ENCODE results near the gene KCTD19. TPM values are rescaled to one million over a fixed set of nuclear protein-coding genes. Genes with fewer than 3 reads are reported as not detected.

The KCTD19 gene
- total RNA-seq, 1 donor from 2014 or later = not detected

DNA sequence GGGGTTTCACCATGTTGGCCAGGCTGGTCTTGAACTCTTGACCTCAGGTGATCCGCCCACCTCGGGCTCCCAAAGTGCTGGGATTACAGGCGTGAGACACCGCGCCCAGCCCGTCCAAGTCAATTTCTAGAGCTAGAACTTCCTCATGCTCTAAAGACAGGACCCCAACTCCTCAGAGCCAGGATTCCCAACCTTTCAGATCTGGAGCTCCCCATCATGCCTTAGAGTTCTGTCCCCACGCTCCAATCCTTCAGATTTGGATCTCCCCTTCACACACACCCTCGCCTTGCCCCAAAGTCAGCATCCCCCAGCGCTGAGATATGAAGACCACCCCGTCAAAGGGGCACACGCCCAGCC is 448 bp downstream of the KCTD19 start:
- no peak for DNase-seq (ENCODE audit: low read depth)

DNA sequence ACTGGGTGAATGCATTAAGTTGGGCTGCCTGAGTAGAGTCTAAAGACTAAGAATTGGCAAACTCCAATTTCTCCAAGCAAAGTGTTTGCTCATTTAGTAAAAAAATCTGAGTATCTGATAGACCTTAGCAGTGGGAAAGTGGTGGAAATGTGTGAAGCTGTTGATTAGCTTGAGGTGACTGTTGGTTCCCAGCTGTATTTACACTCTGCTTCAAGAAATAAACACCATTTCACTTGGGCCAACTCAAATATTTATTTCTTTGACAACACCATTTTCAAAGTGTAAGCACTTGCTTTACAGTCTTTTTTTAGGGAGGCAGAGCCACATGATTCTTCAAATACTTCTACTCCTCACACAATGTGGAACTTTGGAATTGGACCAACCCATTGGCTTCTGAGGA is 8.7 kb downstream of the KCTD19 start:
- no peak for DNase-seq (ENCODE audit: low read depth)

DNA sequence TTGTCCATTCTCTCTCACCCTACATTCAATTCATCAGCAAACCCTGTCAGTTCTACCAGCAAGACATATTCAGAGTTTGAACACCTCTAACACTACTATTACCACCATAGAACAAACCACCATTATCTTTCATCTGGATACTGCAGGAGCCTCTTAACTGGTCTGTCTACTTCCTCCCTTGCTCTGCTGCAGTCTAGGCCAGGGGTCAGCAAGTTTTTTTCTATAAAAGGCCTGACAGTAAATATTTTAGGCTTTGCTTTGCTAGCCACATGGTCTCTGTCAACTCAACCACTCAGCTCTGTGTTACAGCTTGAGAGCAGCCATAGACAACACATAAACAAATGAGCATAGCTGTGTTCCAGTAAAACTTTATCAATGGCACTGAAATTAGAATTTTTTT is 13.8 kb downstream of the KCTD19 start:
- peak; percentile 6 for DNase-seq (ENCODE audit: low read depth)

DNA sequence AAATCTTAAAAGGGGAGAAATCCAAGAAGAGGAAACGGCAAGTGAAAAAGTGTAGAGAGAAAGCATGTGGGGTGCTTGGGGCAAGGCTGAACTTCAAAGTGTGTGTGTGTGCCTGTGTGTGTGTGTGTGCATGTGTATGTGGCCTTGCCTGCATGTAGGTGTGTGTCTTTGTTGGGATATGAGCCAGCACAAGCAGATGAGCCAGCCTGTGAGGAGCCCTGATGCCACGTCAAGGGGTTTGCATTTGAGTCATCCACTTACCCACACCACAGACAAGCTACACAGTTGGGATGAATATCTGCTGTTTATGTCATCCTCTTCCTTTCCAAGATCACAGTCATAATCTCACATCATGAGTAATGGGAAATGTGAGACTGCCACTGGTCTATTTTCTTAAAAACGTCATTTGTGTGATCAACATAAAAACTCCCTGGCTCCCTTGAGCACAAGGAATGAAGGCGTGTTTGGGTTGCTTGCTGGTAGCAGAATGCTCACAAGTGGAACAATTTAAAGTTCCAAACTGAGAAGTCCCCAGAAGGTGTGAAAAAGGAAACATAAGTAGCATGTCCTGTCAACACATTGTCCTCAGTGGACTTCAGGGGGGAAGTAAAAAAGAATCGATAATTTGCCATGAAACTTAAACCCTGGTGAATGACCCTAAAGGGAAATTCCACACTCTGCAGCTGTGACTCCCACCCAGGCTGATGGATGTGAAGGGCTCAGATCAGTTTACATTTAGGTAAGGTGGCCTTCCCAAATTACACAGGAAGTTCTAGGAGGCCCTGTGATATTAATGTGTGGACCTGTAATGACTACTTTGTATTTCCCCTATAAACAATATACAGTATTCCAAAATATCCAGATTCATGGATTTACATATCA is 14.7 kb downstream of the KCTD19 start:
- DNase-seq (ENCODE audit: low read depth) = peak; percentile 93

DNA sequence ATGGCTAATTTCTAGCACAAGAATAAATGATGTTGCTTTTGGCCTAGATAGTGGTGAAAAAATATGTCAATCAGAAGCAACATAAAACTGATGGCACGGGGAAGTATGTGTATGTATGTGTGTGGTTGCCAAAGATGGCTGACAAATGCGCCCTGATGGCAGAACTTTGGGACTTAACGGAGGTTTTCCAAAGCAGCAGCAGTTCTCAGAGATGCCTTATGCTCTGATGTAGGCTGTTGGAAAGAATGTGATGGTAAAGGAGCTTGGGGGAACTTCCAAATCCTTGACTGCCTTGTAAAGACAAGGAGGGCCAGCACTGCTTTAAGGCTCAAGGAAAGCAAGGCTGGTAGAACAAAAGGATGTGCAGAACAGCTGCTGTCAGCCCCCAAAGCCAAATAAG is 16.0 kb downstream of the KCTD19 start:
- no peak for DNase-seq (ENCODE audit: low read depth)

DNA sequence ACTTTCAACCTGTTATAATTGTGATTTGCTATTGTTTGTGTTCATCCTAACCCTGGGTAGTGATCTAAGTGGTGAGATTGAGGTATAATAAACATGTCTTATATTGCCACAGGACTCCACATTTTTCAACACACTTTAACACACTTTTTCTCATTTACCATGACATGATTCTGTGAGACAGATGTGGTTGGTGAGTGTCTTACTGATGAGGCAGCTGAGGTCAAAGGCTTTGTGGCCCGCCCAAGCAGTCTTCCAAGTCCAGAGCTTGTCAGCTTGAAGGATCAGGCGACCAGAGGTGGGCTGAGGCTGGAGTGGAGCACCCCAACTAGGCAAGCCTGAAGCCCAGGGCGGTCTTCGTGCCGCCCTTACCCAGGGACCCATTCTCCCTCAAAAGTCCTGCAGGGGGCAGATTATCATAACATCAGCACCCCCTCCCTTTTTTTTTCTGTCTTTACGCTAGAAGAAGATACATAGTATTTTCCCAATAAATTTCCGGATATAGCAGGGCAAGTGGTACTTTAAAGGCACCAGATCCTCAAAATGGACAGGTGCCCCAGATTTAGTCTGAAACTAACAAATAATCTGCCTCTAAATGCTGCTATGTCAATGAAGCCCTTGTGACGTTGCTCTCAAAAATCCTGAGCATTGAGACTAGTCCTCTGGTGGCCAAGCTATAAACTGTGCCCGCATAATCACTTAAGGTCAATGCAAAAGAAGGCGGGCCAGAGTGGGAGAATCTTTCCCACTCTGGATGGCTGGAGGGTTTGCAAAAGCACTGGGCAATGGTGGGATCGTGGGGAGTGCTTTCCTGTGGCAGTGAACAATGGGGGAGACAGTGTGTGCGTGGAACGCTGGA is 21.1 kb downstream of the KCTD19 start:
- DNase-seq (ENCODE audit: low read depth) = no peak

DNA sequence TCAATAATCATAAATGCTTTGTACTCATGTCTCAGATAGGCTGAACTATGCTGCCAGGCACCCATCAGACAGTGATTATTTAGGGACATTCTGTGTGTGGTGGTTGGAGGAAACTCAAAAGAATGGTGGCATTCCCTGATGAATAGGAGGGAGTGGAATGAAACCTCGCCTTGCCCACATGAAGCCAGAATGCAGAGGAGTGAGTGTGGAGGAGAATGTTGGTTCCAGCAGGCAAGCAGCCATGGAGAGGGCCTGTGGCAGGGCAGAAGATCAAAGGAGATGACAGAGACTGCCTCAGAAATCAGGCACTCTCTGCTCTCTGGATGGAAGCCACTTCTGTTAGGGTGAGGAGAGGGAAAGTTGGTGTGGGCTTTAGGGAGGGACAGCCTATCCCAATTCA is 22.5 kb downstream of the KCTD19 start:
- DNase-seq (ENCODE audit: low read depth) = peak; percentile 79

DNA sequence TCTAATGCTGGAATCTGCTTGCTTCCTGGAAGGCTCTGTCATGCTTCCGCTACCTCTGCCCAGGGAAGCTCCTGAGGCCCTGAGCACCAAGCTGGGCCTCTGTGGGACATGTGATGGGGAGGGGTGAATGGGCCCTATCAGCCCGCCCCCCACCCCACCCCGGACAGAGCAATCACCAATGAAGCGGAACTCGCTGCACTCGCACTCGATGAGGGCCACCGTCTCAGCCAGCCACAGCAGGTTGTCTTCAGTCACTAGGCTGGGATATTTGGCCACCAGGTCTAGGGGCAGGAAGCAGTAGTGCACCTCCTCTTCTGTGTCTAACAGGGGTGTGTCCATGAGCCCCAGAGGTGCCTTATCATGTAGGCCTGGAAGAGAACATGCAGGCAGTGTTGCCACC is 23.6 kb downstream of the KCTD19 start:
- DNase-seq (ENCODE audit: low read depth) = no peak

DNA sequence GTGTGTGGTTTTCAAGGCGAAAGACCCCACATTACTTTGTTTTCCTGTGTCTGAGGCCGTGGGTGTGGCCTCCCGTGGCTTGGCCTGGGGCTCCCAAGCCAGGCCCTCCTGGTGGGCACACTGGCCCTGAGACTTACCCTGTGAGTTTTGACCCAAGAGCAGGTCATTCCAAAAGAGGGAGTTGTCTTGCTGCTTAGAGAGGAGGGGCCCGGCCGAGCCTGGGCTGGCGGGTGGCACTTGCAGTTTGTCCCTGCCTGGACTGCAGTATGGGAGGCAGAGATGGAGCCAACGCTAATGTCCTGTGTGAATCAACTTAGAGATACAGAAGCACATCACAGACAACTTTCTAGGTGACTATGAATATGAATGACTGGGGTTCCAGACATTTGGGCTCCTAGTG is 24.5 kb downstream of the KCTD19 start:
- DNase-seq (ENCODE audit: low read depth) = no peak

DNA sequence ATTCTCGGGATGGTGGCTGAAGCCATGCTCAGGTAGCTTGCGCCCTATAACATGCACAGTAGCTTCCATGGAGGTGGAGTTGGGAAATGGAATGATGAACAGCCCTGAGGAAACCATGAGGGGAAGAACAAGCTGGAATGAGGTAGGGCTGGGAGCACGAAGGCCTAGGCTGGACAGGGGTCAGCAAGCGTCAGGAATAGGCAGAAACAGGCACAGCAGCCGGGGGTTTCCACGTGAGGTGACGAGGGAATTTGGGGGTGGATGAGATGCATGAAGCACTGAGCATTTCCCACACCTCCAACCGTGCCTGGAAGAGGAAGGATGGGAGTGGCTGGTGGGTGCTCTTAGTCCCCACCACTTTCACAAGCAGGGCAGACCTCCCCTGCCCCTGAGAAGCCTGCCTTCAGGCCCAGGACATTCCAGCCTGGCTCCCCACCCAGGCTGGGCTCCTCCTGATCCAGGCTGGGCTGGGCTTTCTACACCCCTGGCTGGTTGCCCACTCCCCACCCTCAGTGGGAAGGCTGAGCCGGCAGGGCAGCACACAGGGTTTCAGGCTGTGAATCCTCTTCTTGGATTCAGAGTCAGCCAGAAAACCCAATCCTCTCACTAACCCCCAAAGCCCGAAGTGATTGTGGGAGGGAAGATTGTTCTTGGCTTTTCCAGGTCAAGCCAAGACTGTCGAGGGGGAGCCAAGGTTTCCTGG is 25.3 kb downstream of the KCTD19 start:
- DNase-seq (ENCODE audit: low read depth) = peak; percentile 23

DNA sequence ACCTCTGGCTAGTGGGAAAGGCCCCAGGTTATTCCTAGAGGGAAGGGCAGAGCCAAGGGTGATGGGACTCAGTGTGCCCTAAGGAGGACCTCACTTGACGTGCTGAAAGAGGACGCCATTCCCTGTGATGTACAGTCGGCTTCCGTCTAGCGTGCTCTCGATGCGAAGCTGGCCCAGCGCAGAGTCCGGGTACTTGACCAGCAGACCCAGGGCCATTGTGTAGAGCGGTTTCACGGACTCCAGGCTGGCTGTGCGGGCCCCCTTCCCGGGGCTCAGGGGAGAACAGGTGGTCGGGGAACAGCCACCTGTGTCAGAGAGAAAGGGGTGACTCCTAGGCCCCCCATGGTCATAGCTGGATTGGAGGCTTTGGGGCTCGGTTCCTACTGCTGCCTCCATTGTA is 27.3 kb downstream of the KCTD19 start:
- DNase-seq (ENCODE audit: low read depth) = no peak

DNA sequence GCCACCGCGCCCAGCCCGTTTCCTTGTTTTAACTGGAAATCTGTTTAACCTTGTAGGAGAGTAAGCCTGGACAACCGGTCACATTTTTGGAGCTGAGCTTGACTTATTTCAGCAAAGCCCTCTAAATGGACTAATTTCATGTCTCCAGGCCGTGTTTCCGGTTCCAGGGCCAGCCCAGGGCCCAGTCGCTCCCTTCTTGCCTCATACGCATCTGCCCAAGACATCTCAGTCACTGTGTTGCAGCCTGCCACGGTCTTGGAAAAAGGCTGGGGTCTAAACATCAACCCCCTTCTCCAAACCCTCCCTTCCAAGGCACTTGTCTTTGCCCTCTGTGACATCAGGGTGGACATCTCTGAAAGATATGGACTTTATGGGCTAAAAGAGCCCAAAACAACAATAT is 28.3 kb downstream of the KCTD19 start:
- DNase-seq (ENCODE audit: low read depth) = no peak

DNA sequence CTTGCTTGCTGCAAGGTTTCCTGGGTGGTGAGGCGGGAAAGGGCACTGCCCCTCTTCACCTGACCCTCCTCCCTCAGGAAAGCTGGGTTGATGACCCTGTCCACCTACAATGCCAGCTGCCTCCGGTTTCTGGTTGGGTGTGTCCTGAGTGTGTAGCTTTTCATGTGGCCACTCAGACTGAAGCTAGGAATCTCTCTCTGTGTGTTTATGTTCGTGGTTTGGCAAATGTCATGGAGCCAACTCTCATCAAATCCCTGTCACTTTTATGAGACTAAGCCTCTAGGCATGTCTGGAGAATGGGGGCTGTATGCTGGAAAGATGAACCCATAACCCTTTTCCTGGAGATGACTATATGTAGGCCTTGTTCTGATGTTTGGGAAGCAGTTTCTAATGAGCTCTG is 30.1 kb downstream of the KCTD19 start:
- DNase-seq (ENCODE audit: low read depth) = peak; percentile 62

DNA sequence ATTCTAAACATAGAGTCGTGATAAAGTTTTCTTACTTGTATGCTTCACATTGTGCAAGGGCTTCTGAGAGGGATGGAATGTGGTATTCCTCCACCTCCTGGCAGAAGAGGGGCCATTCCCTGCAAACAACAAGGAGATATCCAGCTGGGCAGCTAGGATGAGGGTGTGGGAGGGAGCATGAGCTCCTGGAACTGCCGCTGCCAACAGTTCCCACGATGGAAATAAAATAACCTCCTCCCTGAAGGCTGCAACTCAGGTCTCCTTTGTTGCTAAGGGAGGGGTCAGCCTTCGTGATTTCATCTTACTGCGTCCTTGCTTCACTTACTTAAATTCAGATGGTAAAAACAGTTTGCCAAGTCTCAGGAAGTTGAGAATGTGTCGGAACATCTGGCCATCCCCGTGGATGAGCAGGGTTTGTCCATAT is 31.6 kb downstream of the KCTD19 start:
- no peak for DNase-seq (ENCODE audit: low read depth)

DNA sequence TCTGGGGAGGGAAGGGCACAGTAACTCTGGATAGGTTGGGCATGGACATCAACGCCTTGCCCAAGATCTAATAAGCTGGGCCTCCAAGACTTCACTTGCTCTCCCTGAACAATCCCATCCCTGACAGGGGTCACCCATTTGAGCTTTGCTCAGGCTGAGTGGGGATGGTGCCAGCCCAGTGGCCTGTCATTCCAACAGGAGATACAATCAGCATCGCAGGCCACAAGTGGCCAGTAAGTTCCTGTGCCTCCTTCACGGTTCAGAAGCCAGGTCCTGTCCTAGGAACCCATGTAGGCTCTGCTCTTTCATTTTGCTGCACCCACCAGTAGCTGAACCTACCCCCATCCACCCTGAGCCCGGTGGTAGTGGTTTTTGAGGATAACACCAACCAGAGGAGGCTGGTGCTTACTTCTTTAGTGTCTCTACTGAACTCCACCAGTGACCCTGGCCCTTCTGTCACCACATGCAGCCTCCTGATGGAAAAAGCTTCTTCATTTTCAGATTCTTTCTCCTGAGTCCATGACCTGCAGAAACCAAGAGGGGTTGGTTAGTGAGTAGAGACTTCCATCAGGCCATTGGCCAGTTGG is 32.3 kb downstream of the KCTD19 start:
- no peak for DNase-seq (ENCODE audit: low read depth)

DNA sequence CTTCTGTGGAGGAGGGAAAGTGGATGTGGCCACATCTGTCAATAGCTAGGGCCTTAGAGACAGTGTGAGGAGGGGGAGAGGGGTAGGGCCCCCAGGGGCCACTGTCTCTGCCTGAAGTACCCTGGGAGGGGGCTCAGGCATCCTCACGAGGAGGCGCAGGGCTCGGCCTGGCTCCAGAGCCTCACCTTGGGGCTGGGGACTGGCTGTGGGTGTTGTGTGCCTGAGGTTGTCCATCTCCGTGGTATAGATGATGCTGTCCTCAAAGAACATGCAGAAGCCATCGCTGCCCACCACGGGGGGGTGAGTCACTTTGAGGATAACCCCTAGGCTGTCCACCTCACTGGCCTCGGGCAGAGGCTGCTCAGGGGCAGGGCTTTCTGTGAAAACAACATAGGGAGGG is 35.1 kb downstream of the KCTD19 start:
- no peak for DNase-seq (ENCODE audit: low read depth)

DNA sequence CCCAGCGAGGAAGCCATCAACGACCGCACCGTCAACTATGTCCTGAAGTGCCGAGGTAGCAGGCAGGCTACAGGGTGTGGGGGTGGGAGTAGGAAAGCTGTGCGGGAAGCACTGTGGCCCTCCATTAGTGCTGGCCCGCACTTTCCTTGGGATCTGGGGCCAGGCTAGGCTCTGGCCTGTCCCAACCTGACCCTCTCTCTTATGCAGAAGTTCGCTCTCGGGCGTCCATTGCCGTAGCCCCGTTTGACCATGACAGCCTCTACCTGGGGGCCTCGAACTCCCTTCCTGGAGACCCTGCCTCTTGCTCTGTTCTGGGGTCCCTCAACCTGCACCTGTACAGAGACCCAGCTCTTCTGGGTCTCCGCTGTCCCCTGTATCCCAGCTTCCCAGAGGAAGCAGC is 38.6 kb downstream of the KCTD19 start:
- no peak for DNase-seq (ENCODE audit: low read depth)

DNA sequence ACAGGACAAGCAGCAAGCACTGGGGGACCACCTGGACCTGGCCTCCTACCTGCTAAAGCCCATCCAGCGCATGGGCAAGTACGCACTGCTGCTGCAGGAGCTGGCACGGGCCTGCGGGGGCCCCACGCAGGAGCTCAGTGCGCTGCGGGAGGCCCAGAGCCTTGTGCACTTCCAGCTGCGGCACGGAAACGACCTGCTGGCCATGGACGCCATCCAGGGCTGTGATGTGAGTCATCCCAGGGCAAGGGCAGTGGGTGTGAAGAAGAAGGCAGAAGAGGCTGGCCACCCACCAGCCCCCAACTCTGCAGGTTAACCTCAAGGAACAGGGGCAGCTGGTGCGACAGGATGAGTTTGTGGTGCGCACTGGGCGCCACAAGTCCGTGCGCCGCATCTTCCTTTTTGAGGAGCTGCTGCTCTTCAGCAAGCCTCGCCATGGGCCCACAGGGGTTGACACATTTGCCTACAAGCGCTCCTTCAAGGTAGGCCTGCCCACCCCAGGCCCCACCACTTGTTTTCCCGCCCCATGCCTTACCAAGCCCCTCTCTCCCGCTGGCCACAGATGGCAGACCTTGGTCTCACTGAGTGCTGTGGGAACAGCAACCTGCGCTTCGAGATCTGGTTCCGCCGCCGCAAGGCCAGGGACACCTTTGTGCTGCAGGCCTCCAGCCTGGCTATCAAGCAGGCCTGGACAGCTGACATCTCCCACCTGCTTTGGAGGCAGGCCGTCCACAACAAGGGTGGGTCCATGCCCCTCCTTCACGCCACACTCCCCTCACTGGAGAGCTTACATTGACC is 39.9 kb downstream of the KCTD19 start:
- DNase-seq (ENCODE audit: low read depth) = no peak

DNA sequence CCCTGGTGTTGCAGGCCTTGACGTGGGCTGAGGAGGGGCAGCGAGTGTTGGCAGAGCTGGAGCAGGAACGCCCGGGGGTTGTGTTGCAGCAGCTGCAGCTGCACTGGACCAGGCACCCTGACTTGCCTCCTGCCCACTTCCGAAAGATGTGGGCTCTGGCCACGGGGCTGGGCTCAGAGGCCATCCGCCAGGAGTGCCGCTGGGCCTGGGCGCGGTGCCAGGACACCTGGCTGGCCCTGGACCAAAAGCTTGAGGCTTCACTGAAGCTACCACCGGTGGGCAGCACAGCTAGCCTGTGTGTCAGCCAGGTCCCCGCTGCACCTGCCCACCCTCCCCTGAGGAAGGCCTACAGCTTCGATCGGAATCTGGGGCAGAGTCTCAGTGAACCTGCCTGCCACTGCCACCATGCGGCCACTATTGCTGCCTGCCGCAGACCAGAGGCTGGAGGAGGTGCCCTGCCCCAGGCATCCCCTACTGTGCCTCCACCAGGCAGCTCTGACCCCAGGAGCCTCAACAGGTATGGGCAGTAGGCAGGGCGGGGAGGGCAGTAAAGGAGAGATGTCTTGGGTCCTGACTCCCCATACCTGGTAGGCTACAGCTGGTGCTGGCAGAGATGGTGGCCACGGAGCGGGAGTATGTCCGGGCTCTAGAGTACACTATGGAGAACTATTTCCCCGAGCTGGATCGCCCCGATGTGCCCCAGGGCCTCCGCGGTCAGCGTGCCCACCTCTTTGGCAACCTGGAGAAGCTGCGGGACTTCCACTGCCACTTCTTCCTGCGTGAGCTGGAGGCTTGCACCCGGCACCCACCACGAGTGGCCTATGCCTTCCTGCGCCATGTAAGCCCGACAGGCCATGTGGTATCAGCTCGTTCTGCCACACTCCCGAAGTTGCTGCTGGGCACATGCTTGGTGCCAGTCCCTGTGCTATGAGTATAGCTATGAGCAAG is 41.6 kb downstream of the KCTD19 start:
- DNase-seq (ENCODE audit: low read depth) = peak; percentile 64
